GM21390 (cell line): ENCODE data around the gene MEGF10.

ENCODE experiments used
- ATAC-seq: cut with Tn5 transposase; IDR thresholded peaks from one replicate; pipeline ENCODE4 v1.9.1; 2021; ENCODE audit not compliant: unreplicated experiment

The MEGF10 gene

GRCh38 chr5:127409246-127409917 lies 118.8 kb downstream of the MEGF10 start:
- ATAC-seq, result no peak

GRCh38 chr5:127409921-127410675 lies 119.5 kb downstream of the MEGF10 start:
- ATAC-seq, result no peak

- peak; percentile 91 for ATAC-seq
Measured at GRCh38 chr5:127410959-127411358, 120.4 kb downstream of the MEGF10 start.

GRCh38 chr5:127411381-127411780 lies 120.8 kb downstream of the MEGF10 start:
- ATAC-seq, result no peak

GRCh38 chr5:127412698-127413097 lies 122.1 kb downstream of the MEGF10 start:
- ATAC-seq, result no peak

GRCh38 chr5:127415034-127415433 lies 124.4 kb downstream of the MEGF10 start:
- ATAC-seq, result no peak

GRCh38 chr5:127416906-127417305 lies 126.3 kb downstream of the MEGF10 start:
- no peak for ATAC-seq

- ATAC-seq, result no peak
Measured at GRCh38 chr5:127417528-127417927, 126.9 kb downstream of the MEGF10 start.

GRCh38 chr5:127418367-127418766 lies 127.8 kb downstream of the MEGF10 start:
- no peak for ATAC-seq

- ATAC-seq, result no peak
Measured at GRCh38 chr5:127418974-127419682, 128.5 kb downstream of the MEGF10 start.

GRCh38 chr5:127419683-127420257 lies 129.2 kb downstream of the MEGF10 start:
- ATAC-seq, result no peak

- no peak for ATAC-seq
Measured at GRCh38 chr5:127420758-127421157, 130.2 kb downstream of the MEGF10 start.

GRCh38 chr5:127421471-127421870 lies 130.9 kb downstream of the MEGF10 start:
- no peak for ATAC-seq

- peak; percentile 78 for ATAC-seq
Measured at GRCh38 chr5:127423173-127423798, 132.7 kb downstream of the MEGF10 start.

GRCh38 chr5:127425037-127425436 lies 134.4 kb downstream of the MEGF10 start:
- no peak for ATAC-seq

- ATAC-seq, result no peak
Measured at GRCh38 chr5:127425868-127426267, 135.3 kb downstream of the MEGF10 start.

GRCh38 chr5:127426661-127427060 lies 136.1 kb downstream of the MEGF10 start:
- ATAC-seq, result no peak

- no peak for ATAC-seq
Measured at GRCh38 chr5:127428276-127428675, 137.7 kb downstream of the MEGF10 start.

- no peak for ATAC-seq
Measured at GRCh38 chr5:127428748-127429147, 138.2 kb downstream of the MEGF10 start.

- ATAC-seq, result no peak
Measured at GRCh38 chr5:127429928-127430327, 139.3 kb downstream of the MEGF10 start.

GRCh38 chr5:127430627-127431026 lies 140.0 kb downstream of the MEGF10 start:
- no peak for ATAC-seq
